Measurements from ENCODE around the gene MUSTN1.

The MUSTN1 gene

GRCh38 chr3:52795298-52795900, 39.4 kb downstream of the MUSTN1 start:
- H3K27me3 ChIP-seq (ENCODE audit: insufficient read depth, low read length, poor library complexity) = no peaks in the 10 kb centered on the region
- no peaks in the 10 kb centered on the region for H3K9me3 ChIP-seq (ENCODE audit: insufficient read depth, low read length, severe bottlenecking)
- H3K4me1 ChIP-seq (ENCODE audit: insufficient read depth, low read length) = no peaks in the 10 kb centered on the region
- no peak for DNase-seq
- no peak overlapping the region for H3K4me2 ChIP-seq (ENCODE audit: insufficient read depth, low read length)
- H4K20me1 ChIP-seq (ENCODE audit: insufficient read depth, low read length) = no peaks in the 10 kb centered on the region
- no peak overlapping the region for H2AFZ ChIP-seq (ENCODE audit: low read depth, low read length)
- no peak overlapping the region for H3K27ac ChIP-seq (ENCODE audit: low read length)
- TF ChIP-seq CTCF (IDR thresholded peaks at IDR 0.05; ENCODE audit: borderline replicate concordance, extremely low read depth, low read length, poor library complexity, severe bottlenecking) = no peak
- H3K4me3 ChIP-seq (ENCODE audit: low read depth in 1 of 2, low read length in 2 of 2) = no peak overlapping the region
- ATAC-seq (ENCODE audit: insufficient read depth, low read depth) = no peak
- no peaks in the 10 kb centered on the region for H3K79me2 ChIP-seq (ENCODE audit: insufficient read depth, low read length)
- H3K36me3 ChIP-seq (ENCODE audit: insufficient read depth, low read length) = no peaks in the 10 kb centered on the region
- no peak overlapping the region for H3K9ac ChIP-seq (ENCODE audit: low read depth, low read length)

GRCh38 chr3:52794612-52795099, 40.2 kb downstream of the MUSTN1 start, which contains the start of gene ITIH3:
Gene ITIH3, plus strand, starts transcription at chr3:52794796. Its CDS starts 8 bp downstream, at chr3:52794804.
- Histone ChIP-seq H3K4me2 (ENCODE audit: insufficient read depth, low read length) (no peak within 1 kb of the TSS), H2AFZ (ENCODE audit: low read depth, low read length) (no peak within 1 kb of the TSS; the same call in 1 of the 2 replicates), H3K4me1 (ENCODE audit: insufficient read depth, low read length) (no peaks in the 10 kb centered on the region), H4K20me1 (ENCODE audit: insufficient read depth, low read length) (no peaks in the 10 kb centered on the region), H3K27ac (ENCODE audit: low read length) (no peak within 1 kb of the TSS), H3K4me3 (ENCODE audit: low read depth in 1 of 2, low read length in 2 of 2) (no peak within 1 kb of the TSS), H3K9ac (ENCODE audit: low read depth, low read length) (no peak within 1 kb of the TSS), H3K79me2 (ENCODE audit: insufficient read depth, low read length) (no peaks in the 10 kb centered on the region), H3K36me3 (ENCODE audit: insufficient read depth, low read length) (no peaks in the 10 kb centered on the region), H3K9me3 (ENCODE audit: insufficient read depth, low read length, severe bottlenecking) (no peaks in the 10 kb centered on the region), H3K27me3 (ENCODE audit: insufficient read depth, low read length, poor library complexity) (no peaks in the 10 kb centered on the region)
- TF ChIP-seq EZH2 (IDR thresholded peaks at IDR 0.05; ENCODE audit: borderline replicate concordance, low read depth, low read length, severe bottlenecking) (no peak), CTCF (IDR thresholded peaks at IDR 0.05; ENCODE audit: borderline replicate concordance, extremely low read depth, low read length, poor library complexity, severe bottlenecking) (no peak)
- DNase-seq (no peak), ATAC-seq (ENCODE audit: insufficient read depth, low read depth) (no peak)

- Histone ChIP-seq H4K20me1 (ENCODE audit: insufficient read depth, low read length) (no peaks in the 10 kb centered on the region), H3K9ac (ENCODE audit: low read depth, low read length) (no peak overlapping the region), H3K4me3 (ENCODE audit: low read depth in 1 of 2, low read length in 2 of 2) (no peak overlapping the region), H3K4me1 (ENCODE audit: insufficient read depth, low read length) (no peaks in the 10 kb centered on the region), H3K79me2 (ENCODE audit: insufficient read depth, low read length) (no peaks in the 10 kb centered on the region), H3K27ac (ENCODE audit: low read length) (no peak overlapping the region), H3K27me3 (ENCODE audit: insufficient read depth, low read length, poor library complexity) (no peaks in the 10 kb centered on the region), H3K9me3 (ENCODE audit: insufficient read depth, low read length, severe bottlenecking) (no peaks in the 10 kb centered on the region), H3K4me2 (ENCODE audit: insufficient read depth, low read length) (no peak overlapping the region), H2AFZ (ENCODE audit: low read depth, low read length) (no peak overlapping the region; the same call in 1 of the 2 replicates), H3K36me3 (ENCODE audit: insufficient read depth, low read length) (no peaks in the 10 kb centered on the region)
- TF ChIP-seq EZH2 (IDR thresholded peaks at IDR 0.05; ENCODE audit: borderline replicate concordance, low read depth, low read length, severe bottlenecking) (no peak), CTCF (IDR thresholded peaks at IDR 0.05; ENCODE audit: borderline replicate concordance, extremely low read depth, low read length, poor library complexity, severe bottlenecking) (no peak)
- ATAC-seq (ENCODE audit: insufficient read depth, low read depth) (no peak), DNase-seq (no peak)
Measured at GRCh38 chr3:52793702-52794611, 40.9 kb downstream of the MUSTN1 start.

Data from DND-41 (cell line).